ENCODE data around the gene ACIN1. TPM values are rescaled to one million over a fixed set of nuclear protein-coding genes. Genes with fewer than 3 reads are reported as not detected.

ACIN1 gene
- total RNA-seq, 1 experiment from 2014 or later = 333 TPM

- Mint-ChIP-seq H3K4me3 (no peak overlapping the region), H3K4me1 (peaks cover 6 to 15% of the 10 kb centered on the region in 2 experiments), H3K9me3 (no peaks in the 10 kb centered on the region), H3K27ac (peak overlapping the region in 1 of 3 experiments; percentile 70; a peak in 1 of 7 replicates), H3K36me3 (ENCODE audit: insufficient read depth in 1 of 3, low read depth in 3 of 3) (peaks cover 7 to 17% (median 16%) of the 10 kb centered on the region in 3 experiments), H3K27me3 (ENCODE audit: low read depth) (peaks cover 1% of the 10 kb centered on the region; the same call in 1 of the 2 replicates)
- H3K4me2 ChIP-seq (ENCODE audit: insufficient read depth, insufficient read length, low read length) = no peak overlapping the region
- no peak overlapping the region for H3K9ac ChIP-seq (ENCODE audit: extremely low read depth, insufficient read length, low read length)
- H3K18ac ChIP-seq (ENCODE audit: insufficient read length, low read depth, low read length) = no peak overlapping the region
- no peak overlapping the region for H2BK12ac ChIP-seq (ENCODE audit: insufficient read length, low read depth, low read length)
- H3K23me2 ChIP-seq (ENCODE audit: insufficient read length, low read depth, low read length, poor library complexity, severe bottlenecking) = no peaks in the 10 kb centered on the region
- H2AK5ac ChIP-seq (ENCODE audit: insufficient read length, low read length) = no peak overlapping the region
- H3K79me2 ChIP-seq (ENCODE audit: insufficient read depth, low read length) = no peaks in the 10 kb centered on the region
- no peak overlapping the region for H2BK15ac ChIP-seq (ENCODE audit: low read depth, low read length)
- no peak overlapping the region for H2AFZ ChIP-seq (ENCODE audit: low read length)
- no peak overlapping the region for H4K91ac ChIP-seq (ENCODE audit: insufficient read length, low read depth, low read length)
- H4K20me1 ChIP-seq (ENCODE audit: control insufficient read depth, insufficient read depth, insufficient read length) = no peaks in the 10 kb centered on the region
- TF ChIP-seq CTCF (conservative IDR thresholded peaks at IDR 0.05) = no peak
- H3K56ac ChIP-seq (ENCODE audit: insufficient read length, low read depth, low read length) = no peak overlapping the region
- DNase-seq = no peak
- no peak overlapping the region for H4K8ac ChIP-seq (replicated peaks; ENCODE audit: insufficient read length, low read depth, low read length)
- H3K27ac ChIP-seq (ENCODE audit: insufficient read length, low read depth, low read length) = no peak overlapping the region
- no peak overlapping the region for H4K5ac ChIP-seq (ENCODE audit: insufficient read length, low read depth, low read length)
- no peak overlapping the region for H3K4ac ChIP-seq (ENCODE audit: low read depth, low read length)
- no peak overlapping the region for H2BK5ac ChIP-seq (ENCODE audit: insufficient read length, low read length)
- no CpG with 5 or more reads among the region's 13 CpGs for WGBS (ENCODE audit: extremely low coverage, insufficient read length, low lambda C conversion rate)
- no peak overlapping the region for H2BK120ac ChIP-seq (ENCODE audit: low read depth, low read length, poor library complexity, severe bottlenecking)
- no peak overlapping the region for H3K23ac ChIP-seq (ENCODE audit: insufficient read length, low read depth, low read length)
- no peak overlapping the region for H2BK20ac ChIP-seq (ENCODE audit: low read depth, low read length, poor library complexity, severe bottlenecking)
- H3K4me1 ChIP-seq (ENCODE audit: insufficient read depth, low read length) = no peaks in the 10 kb centered on the region
- H3T11ph ChIP-seq (ENCODE audit: low read length) = no peak overlapping the region
- no peaks in the 10 kb centered on the region for H3K9me3 ChIP-seq (ENCODE audit: control insufficient read depth, low read depth, low read length)
- no peaks in the 10 kb centered on the region for H3K27me3 ChIP-seq (ENCODE audit: insufficient read depth, low read length)
- no peaks in the 10 kb centered on the region for H3K79me1 ChIP-seq (ENCODE audit: insufficient read depth, low read depth, low read length, poor library complexity, severe bottlenecking)
- no peak overlapping the region for H3K14ac ChIP-seq (ENCODE audit: insufficient read depth, low read length)
Measured at GRCh38 chr14:23045419-23046357, 49.2 kb downstream of the ACIN1 start.
